ENCODE measurements around the gene REL. TPM values are rescaled to one million over a fixed set of nuclear protein-coding genes. Genes with fewer than 3 reads are reported as not detected.

Gene REL
- total RNA-seq (2021; fragmentation: NEBNext Ultra II Directional; extraction: Animal tissue kit (Norgen Biotek cat#: 25700)), result 1 to 10 TPM; 2.5 to 3.9 (median 3.3) TPM
- long read RNA-seq, partial matches to known transcripts, result 1 of 6 reads
- long read RNA-seq, other reads (novel, unspliced or antisense), result 1 of 6 reads

DNA sequence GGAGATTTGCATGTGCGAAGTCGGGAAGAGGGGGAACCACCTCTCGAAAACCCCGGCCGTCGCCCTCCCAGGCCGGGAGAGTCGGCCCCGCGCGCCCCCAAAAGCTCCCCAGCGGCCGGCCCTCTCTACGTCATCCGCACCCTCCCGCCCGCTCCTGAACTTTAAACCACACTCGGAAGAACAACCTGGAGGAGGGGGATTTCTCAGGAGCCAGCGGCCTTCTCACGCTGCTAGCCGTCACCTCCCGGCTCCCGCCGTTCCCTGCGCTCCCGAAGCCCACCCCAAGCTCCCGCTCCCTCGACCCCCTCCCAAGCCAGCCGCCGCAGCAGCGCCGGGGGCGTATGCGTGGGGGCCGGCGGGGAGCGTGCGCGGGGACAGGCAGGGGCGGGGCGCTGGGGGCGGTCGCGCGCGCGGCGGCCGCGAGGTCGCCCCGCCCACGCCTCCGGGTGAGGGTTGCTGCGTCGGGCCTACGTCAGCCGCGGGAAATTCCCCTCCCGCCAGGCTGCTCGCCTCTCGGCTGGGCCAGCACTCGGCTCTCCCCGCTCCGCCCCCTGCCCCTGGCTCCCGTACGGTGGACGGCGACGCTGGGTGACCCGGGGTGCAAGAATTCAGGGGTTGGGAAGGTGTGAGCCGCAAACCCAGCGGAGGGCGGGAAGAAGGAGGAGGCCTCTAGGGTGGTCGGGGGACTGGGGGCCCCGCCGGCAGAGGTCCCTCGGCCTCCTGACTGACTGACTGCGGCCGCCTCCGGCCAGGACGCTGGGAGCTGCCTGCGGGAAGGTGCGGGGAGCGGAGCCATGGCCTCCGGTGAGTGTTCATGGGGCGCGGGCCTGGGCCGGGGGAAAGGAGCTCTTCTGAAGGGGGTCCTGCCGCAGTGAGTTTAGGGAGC is at the start of gene REL:
Gene REL, plus strand, starts transcription at position 528 of the 886 bp plus-strand sequence. Its CDS starts 267 bp downstream, at position 795.
- no peaks in the 10 kb centered on the region for H3K36me3 Mint-ChIP-seq (ENCODE audit: low read depth)
- H3K4me3 Mint-ChIP-seq, result peak within 1 kb of the TSS; percentile 97
- DNase-seq, result peak; percentile 83
- TF ChIP-seq, protein P1, sequence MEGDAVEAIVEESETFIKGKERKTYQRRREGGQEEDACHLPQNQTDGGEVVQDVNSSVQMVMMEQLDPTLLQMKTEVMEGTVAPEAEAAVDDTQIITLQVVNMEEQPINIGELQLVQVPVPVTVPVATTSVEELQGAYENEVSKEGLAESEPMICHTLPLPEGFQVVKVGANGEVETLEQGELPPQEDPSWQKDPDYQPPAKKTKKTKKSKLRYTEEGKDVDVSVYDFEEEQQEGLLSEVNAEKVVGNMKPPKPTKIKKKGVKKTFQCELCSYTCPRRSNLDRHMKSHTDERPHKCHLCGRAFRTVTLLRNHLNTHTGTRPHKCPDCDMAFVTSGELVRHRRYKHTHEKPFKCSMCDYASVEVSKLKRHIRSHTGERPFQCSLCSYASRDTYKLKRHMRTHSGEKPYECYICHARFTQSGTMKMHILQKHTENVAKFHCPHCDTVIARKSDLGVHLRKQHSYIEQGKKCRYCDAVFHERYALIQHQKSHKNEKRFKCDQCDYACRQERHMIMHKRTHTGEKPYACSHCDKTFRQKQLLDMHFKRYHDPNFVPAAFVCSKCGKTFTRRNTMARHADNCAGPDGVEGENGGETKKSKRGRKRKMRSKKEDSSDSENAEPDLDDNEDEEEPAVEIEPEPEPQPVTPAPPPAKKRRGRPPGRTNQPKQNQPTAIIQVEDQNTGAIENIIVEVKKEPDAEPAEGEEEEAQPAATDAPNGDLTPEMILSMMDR (IDR thresholded peaks at IDR 0.05), result peak; percentile 47; the same call in 1 of the 2 replicates
- peak within 1 kb of the TSS; percentile 98 for H3K27ac Mint-ChIP-seq
- H3K9me3 Mint-ChIP-seq, result no peaks in the 10 kb centered on the region
- H3K4me1 Mint-ChIP-seq (ENCODE audit: low read depth), result peaks cover 36% of the 10 kb centered on the region
- H3K27me3 Mint-ChIP-seq (ENCODE audit: insufficient read depth), result no peaks in the 10 kb centered on the region; the same call in 1 of the 2 replicates

DNA sequence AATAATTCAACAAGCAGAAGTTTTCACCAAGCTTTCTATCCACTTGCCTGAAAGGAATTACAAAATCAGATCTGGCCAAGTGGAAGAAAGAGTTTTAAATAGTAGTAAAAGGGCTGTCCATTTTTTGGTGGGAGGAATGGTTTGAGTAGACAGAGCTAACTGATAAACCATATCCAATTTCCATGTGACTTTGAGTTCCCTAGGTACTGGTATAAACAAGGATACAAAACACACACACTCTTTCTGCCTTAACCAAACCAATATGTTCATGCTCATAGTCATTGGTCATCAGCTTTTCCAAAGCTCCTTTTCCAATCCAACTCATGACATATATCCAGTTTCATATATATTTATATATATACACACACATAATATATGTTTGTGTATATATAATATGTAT is 49.5 kb upstream of the REL start:
- no peaks in the 10 kb centered on the region for H3K36me3 Mint-ChIP-seq (ENCODE audit: low read depth)
- peaks cover 36% of the 10 kb centered on the region for H3K27me3 Mint-ChIP-seq (ENCODE audit: insufficient read depth)
- peaks cover 3% of the 10 kb centered on the region; the same call in 1 of the 2 replicates for H3K9me3 Mint-ChIP-seq
- no peak overlapping the region for H3K27ac Mint-ChIP-seq
- TF ChIP-seq, protein P1 (IDR thresholded peaks at IDR 0.05), result no peak
- no peaks in the 10 kb centered on the region for H3K4me1 Mint-ChIP-seq (ENCODE audit: low read depth)
- no peak for DNase-seq
- no peak overlapping the region for H3K4me3 Mint-ChIP-seq

DNA sequence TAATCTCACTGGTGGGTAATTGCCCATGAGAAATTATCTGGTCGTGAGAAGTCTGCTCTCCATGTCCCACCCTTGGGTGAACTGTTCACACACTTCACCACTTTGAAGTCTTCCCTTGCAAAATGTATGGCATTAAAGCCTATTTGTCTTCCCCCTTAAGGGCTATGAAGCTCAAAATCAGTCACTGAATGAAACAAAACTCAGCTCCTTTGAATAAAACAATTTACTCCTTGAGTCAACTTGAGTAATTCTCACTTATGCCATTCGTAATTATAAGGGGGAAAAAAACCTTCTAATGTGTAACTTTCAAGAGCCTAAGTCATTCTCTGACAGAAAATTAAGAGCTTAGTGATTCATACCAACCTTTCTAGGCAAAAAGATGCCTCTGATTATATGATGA is 48.8 kb upstream of the REL start:
- Mint-ChIP-seq H3K27ac (no peak overlapping the region), H3K4me3 (no peak overlapping the region), H3K9me3 (peaks cover 3% of the 10 kb centered on the region; the same call in 1 of the 2 replicates), H3K27me3 (ENCODE audit: insufficient read depth) (peaks cover 39% of the 10 kb centered on the region), H3K4me1 (ENCODE audit: low read depth) (no peaks in the 10 kb centered on the region), H3K36me3 (ENCODE audit: low read depth) (no peaks in the 10 kb centered on the region)
- TF ChIP-seq, protein P1 (IDR thresholded peaks at IDR 0.05), result no peak
- DNase-seq, result no peak

DNA sequence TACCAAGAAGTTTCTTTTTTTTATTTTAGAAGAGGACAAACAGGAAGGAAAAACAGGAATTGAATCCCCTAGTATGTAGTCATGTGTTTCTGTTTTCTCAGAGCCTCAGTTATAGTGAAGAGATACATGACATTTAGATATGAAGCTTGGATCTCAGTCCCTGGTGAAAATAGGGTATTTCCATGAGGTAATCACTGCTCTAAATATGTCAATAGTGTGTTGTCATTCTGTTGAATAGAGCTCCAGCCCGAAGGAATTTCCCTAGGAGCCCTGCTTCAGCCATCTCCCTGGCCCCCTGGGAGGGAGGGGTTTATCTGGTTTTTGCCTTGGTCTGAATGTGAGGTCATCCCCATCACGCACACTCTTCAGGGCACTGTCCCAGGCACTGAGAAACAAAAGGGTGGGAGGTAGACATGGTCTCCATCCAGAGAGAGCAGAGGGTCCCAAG is 47.1 kb upstream of the REL start:
- TF ChIP-seq, protein P1 (IDR thresholded peaks at IDR 0.05), result no peak
- peaks cover 43% of the 10 kb centered on the region for H3K27me3 Mint-ChIP-seq (ENCODE audit: insufficient read depth)
- H3K27ac Mint-ChIP-seq, result no peak overlapping the region
- no peaks in the 10 kb centered on the region for H3K4me1 Mint-ChIP-seq (ENCODE audit: low read depth)
- no peak for DNase-seq
- peaks cover 3% of the 10 kb centered on the region; the same call in 1 of the 2 replicates for H3K9me3 Mint-ChIP-seq
- no peak overlapping the region for H3K4me3 Mint-ChIP-seq
- H3K36me3 Mint-ChIP-seq (ENCODE audit: low read depth), result no peaks in the 10 kb centered on the region

DNA sequence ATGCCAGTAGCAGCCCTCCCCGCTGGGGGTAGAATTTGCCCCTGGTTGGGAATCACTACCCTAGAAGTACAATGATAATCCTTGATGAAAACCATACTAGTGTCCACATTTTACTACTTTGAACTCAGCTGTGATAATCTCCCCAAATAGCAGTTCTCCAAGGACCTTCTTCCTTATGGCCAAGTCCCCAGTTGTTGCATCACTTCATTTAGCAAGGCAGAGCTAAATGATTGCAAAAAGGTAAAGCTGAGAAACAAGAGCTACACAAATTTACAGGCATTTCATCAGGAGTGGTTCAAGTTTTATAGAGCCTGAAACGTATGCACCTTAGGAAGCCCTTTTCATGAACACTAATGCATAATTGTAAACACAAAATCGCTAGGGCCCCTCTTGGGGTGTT is 44.9 kb upstream of the REL start:
- no peak overlapping the region for H3K27ac Mint-ChIP-seq
- peaks cover 3% of the 10 kb centered on the region; the same call in 1 of the 2 replicates for H3K9me3 Mint-ChIP-seq
- peaks cover 38% of the 10 kb centered on the region for H3K27me3 Mint-ChIP-seq (ENCODE audit: insufficient read depth)
- no peaks in the 10 kb centered on the region for H3K36me3 Mint-ChIP-seq (ENCODE audit: low read depth)
- no peak for DNase-seq
- TF ChIP-seq, protein P1 (IDR thresholded peaks at IDR 0.05), result no peak
- no peak overlapping the region for H3K4me3 Mint-ChIP-seq
- H3K4me1 Mint-ChIP-seq (ENCODE audit: low read depth), result no peaks in the 10 kb centered on the region
